Vagina (tissue), 2 donors: ENCODE data around the gene CREM.

Experiments
- CTCF ChIP-seq, 3 experiments: fragments of 450-650 bp in 2 of 3; fragments of 200-600 bp in 1 of 3; sonication (generic) in 1 of 3; IDR thresholded peaks; one replicate each; pipeline ENCODE4 v1.5.1; 2017 to 2019; ENCODE audit warnings: antibody characterized with exemption in 3 of 3, mild to moderate bottlenecking in 2 of 3, moderate library complexity in 2 of 3
- POLR2A ChIP-seq, 2 donors: fragments of 450-650 bp; IDR thresholded peaks; one replicate each; pipeline ENCODE4 v1.6.1; 2017; ENCODE audit warnings: antibody characterized with exemption in 2 of 2, mild to moderate bottlenecking in 2 of 2, moderate library complexity in 2 of 2
- POLR2AphosphoS5 ChIP-seq, 2 donors: sonication (generic); formaldehyde crosslinking; IDR thresholded peaks; one replicate each; pipeline ENCODE4 v1.9.0; 2017; ENCODE audit warnings: antibody characterized with exemption in 2 of 2, mild to moderate bottlenecking in 2 of 2, low read depth in 1 of 2; ENCODE audit not compliant: insufficient read depth in 1 of 2

- no peak for TF ChIP-seq POLR2AphosphoS5 (IDR thresholded peaks at IDR 0.05; ENCODE audit: insufficient read depth in 1 of 2, low read depth in 1 of 2)
- TF ChIP-seq POLR2A (IDR thresholded peaks at IDR 0.05): no peak
- no peak for TF ChIP-seq CTCF (IDR thresholded peaks at IDR 0.05)
Observed at GRCh38 chr10:35257057-35257983, 130.7 kb downstream of the CREM start.
